HG03196 (cell line): ENCODE measurements around the gene GATAD2B.
"Not testable (repeated sequence)": the region's sequence is repeated elsewhere in the genome, so short reads cannot be mapped to it uniquely, and the experiment has no call there.

Experiments used
- ATAC-seq: cut with Tn5 transposase; IDR thresholded peaks from one replicate; pipeline ENCODE4 v1.9.1; 2021; ENCODE audit not compliant: unreplicated experiment

The GATAD2B gene

GRCh38 chr1:153768316-153769181 lies 154.2 kb downstream of the GATAD2B start:
- no peak for ATAC-seq

DNA sequence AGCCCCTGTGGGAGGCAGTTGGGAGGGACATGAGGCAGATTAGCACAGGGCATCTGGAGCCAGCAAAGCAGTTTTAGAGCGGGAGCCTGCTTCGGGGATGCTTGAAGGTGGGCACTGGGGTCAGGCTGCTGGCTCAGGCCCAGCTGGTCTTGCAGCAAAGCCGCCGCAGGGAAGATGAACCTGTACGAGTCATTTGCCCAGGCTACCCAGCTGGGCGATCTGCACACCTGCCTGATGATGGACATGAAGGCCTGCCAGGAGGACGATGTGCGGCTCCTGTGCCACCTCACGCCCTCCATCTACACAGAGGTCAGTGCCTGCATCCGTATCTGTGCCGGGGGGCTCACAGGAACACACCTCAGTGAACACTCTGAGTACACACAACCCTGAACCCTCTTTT lies 155.3 kb downstream of the GATAD2B start:
- no peak for ATAC-seq

- ATAC-seq = not testable (repeated sequence)
These were observed 156.1 kb downstream of the GATAD2B start for GRCh38 chr1:153766663-153767062.

DNA sequence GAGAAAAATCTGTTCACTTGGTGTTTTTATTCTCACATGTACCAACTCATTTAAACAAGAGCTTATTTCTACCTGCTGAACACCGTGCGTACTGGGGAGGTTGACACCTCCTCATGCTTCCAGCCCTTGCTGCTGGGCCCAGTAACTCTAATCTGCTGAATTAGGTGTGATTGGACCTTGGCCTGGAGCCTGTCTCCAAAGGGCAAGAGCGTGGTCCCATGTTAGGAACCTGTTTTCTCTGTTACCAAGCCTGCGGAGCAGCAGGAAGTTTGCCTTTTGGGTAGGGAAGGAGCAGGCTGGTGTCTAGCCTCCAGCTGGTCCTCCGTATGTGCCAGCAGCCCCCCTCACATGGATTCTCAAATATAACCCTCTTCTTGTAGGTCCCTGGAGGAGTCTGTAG lies 158.5 kb downstream of the GATAD2B start:
- ATAC-seq = no peak

DNA sequence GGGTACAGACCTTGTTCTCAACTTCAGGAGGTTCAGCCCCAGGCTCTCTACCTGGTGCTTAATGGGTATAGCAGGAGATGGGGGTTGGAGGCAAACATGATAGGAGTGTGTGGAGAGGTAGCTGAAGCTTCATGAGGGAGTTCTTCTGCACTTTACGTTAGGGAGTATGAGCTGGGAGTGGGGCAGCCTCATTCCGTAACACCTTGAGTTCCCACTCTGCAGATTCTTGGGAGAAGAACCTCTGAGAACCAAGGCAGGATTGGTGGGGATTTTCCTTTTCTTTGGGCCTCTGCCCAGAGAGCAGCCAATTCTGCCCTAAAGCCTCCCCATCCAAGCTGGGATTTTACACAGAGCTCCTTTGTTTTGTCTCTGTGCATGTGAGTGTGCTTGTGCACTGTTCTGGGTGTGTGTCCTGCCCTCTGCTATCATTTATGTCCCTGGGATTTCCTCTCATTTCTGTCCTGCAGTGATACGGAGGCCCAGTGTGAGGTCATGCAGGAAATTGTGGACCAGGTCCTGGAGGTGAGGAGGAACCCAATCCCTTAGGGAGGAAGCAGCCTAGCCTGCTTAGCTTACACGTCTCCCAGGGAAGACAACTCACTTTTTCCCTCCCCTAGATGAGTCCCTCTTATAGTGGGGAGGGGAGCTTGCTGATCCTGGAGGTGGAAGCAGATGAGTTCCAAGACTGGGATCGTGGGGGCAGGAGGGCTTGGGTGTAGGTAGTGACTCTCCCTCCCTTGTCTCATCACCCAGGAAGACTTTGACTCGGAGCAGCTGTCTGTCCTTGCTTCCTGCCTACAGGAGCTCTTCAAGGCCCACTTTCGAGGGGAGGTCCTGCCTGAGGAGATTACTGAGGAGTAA lies 159.2 kb downstream of the GATAD2B start:
- ATAC-seq = no peak

DNA sequence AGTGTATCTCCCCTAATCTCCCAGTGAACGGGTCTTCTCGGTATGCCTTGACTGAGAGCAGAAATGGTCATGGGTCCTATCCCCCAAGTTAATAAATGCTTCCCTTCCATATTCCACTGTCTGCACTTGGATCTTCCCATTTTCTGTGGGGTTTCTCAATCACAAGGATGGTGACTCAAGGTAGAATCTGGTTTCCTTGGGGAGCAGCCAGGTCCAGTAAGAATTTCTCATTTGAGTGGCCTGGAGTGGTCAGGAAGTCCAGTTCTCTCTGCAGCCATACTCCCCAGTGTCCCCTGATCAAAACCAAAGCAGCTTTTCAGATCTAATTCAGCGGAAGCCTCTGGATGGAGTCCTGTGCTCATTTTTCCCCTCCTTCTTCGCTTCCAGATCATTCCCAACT lies 162.3 kb downstream of the GATAD2B start:
- no peak for ATAC-seq
